GM21423 (cell line): ENCODE data around the gene SOX11.

Source experiments
- ATAC-seq: cut with Tn5 transposase; IDR thresholded peaks from one replicate; pipeline ENCODE4 v1.9.1; 2021; ENCODE audit warnings: mild to moderate bottlenecking, moderate library complexity; ENCODE audit not compliant: unreplicated experiment

Gene SOX11

GRCh38 chr2:5722236-5722635 is 30.1 kb downstream of the SOX11 start:
- ATAC-seq, result no peak

DNA sequence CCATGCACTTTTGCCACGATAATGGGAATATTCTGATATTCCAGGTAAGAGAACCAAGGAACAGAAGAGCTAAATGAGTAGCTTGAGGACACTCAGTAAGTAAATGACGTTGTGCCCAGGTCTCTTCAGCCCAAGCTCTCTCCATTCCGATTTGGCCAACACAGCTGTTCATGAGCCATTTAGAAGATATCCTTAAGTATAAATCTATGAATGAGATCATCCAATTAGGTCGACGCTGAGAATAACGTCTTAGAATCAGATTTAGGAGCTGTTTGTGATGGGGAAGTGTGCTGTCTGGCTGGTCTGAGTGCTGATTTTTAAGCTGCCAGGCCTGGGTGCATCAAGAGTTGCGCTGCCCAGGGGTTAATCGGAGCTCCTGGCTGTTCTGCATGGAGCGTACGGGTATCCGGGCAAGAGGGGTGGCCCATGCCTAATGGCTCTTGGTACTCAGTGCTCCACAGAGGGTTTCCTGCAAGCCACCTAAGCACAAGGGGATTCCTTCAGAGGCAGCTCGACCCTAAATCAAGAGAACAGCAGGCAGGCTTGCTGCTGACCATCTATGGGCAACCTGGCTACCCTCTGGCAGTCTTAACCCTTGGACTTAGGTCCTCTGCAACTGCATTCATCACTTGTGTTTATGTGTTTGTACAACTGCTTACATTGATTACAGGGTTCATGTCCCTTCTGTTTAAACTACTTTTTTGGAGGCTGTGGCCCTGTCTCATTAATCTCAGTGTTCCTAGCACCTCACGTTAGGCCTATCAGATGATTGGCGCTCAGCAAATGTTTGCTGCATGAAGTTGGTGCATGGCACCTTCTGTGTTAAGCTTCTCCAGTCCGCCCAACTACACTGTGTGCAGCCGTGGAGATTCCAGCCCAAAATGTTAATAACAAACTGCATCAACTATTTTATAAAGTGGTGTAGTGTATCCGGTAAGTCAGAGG is 31.9 kb downstream of the SOX11 start:
- ATAC-seq, result no peak

DNA sequence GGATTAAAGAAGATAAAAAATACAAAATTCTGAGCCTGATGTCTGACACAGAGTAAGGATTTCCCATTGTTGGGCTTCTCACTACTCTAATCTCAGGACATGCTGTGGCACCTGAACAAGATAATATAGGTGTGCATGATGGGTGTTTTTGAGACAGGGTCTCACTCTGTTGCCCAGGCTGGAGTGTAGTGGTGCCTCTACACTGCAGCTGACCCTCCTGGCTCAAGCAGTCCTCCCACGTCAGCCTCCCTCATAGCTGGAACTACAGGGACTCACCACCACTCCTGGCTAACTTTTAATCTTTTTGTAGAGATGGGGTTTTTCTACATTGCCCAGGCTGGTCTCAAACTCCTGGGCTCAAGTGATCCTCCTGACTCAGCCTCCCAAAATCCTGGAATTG is 32.9 kb downstream of the SOX11 start:
- no peak for ATAC-seq

GRCh38 chr2:5725794-5726463 is 33.7 kb downstream of the SOX11 start:
- no peak for ATAC-seq

DNA sequence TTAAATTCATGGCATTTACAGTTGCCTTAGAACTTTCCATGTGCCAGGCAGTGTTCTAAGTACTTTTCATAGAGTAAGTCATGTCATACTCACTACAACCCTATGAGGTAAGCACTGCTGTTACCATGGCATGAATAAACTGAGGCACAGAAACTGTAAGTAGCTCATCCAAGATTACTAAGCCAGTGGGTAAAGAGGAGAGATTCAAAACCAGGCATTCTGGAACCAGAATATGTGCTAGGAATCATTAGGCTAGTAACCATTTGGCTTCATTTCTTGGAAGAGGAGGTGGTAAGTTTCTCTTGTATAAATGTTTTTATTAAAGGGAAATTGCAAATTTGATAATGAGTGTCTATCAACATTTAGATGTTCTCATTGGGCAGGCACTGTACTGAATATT is 35.1 kb downstream of the SOX11 start:
- no peak for ATAC-seq

- no peak for ATAC-seq
Measured at GRCh38 chr2:5729416-5729815, 37.2 kb downstream of the SOX11 start.

- no peak for ATAC-seq
Measured at GRCh38 chr2:5730386-5730785, 38.2 kb downstream of the SOX11 start.

DNA sequence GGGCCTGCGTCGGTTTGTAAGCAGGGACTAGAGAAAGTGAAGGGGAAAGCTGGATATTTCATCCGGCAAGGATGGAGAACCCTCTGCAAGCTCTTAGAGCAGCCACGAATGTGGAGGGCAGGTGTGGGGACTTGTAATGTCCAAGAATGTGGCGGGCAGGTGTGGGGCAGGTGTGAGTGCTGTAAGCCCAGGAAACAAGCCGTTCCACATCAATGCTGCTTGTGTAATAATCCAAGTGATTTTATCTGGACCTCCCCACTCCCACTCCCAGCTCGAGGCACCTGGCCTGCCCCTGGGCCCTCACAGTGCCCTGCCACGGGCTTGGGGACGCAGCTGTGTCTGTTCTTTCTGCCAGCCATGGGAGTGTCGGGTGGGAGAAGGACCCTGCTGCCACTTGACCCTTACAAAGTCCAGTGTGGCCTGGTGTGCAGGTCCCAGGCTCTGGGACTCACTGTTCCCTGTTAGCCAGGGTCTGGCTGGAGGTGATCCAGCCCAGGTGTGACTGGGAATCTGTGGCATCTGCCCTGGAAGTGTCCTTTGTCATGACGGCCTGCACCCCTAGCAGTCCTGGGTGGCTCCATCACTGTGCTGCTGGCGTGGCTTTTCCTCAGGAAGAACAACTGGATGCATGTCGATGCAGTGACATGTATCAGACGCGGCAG is 42.8 kb downstream of the SOX11 start:
- no peak for ATAC-seq

DNA sequence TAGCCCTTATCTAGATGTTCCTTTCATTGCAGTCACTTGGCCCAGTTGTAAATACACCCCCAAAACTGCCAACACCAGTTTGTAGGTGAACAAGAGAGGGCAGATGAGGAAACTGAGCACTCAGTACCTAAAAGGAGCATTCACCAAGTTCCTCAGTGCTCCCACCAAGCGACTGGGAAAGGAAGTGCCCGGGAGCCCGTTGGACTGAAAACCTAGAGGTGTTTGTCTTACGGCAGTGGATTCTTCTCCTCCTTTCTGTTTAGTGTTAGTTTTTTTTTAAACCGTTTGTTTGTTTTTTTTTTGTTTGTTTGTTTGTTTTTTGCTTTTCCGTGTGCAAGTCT is 43.3 kb downstream of the SOX11 start:
- ATAC-seq, result no peak

DNA sequence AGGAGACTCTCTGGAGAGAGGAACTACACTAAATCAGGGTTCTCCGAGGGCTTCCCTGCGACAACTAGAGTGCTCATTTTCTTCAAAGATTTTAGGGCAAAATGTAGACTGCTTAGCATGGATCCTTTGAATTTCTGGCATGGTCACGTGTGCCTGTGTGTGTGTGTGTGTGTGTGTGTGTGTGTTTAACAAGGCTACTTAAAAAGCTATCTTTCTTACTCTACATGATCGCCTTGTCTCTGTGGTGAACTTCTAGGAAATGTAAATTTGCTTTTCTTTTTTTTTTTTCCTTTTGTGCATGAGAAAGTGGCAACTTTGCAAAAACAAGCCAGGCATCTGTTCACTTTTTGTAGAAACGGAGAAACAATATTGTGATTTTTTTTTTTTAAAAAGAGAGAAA is 43.9 kb downstream of the SOX11 start:
- ATAC-seq, result no peak

GRCh38 chr2:5736886-5737285 is 44.7 kb downstream of the SOX11 start:
- ATAC-seq, result no peak

DNA sequence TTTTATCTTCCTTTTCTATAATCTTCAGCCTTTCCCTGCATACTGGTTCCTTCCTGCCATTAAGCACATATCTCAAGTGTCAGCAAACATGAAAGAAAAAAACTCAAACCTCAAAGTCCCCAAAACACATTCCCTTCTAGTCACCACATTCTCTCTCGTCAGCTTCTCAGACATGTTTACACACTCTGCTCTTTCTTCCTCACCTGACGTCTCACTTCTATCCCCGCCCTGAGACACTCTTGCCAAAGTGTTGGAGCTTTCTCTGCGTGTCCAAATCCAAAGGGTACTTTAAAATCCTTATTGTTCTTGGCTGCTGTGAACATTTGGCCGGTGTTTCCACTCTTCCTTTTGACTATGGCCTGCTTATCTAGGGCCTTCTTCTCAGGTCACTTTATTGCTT is 47.9 kb downstream of the SOX11 start:
- no peak for ATAC-seq

GRCh38 chr2:5740817-5741216 is 48.6 kb downstream of the SOX11 start:
- ATAC-seq, result no peak

- no peak for ATAC-seq
Measured at GRCh38 chr2:5741242-5741641, 49.1 kb downstream of the SOX11 start.

- ATAC-seq, result no peak
Measured at GRCh38 chr2:5742126-5742525, 49.9 kb downstream of the SOX11 start.

DNA sequence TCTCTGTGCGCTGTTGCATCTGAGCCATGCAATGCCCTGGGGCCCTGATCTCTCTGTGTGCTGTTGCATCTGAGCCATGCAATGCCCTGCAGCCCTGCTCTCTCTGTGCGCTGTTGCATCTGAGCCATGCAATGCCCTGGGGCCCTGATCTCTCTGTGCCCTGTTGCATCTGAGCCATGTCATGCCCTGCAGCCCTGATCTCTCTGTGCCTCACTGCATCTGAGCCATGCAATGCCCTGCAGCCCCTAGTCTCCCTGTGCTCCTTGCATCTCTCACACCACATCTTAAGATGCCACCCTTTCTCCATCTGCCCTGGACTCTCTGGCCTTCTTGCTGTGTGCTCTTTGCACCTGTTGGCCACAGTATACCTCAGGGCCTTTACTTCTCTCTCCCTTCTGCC is 56.2 kb downstream of the SOX11 start:
- ATAC-seq, result no peak

DNA sequence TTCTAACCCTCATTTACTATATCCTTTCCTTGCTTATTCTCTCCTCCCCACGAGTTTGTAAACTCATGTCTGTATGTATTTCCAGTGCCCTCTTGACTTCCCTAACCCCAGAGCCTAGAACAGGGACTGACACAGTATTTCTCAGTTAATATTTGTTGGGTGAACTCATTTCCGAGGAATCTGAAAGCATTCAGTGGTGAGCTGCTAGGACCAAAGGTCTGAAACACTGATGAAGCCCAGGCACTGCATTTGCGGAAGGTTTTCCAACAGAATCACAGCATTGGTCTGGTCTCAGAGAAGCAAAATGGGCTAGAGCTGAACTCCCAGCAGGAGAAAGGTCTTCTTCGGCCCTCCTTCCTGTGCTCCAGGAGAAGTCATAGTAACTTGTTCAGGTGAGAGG is 56.8 kb downstream of the SOX11 start:
- no peak for ATAC-seq

DNA sequence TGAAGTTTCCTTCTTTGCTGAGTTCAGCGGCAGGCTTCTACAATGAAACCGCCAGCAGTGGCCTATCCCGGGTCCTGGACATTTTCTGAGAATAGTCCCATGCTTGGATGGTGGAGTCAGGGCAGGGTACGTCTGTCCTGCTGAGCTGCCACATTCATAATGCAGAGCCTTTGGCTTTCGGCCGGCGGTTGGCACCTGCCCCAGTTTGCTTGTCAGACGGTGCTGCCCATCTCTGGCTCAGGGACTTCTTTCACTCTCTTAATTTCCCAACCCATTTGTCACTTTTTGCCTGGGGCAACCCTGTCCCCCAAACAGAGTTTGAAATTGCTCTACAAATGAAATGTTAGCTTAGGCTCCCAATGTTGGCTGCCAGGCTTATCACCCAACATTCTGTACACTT is 57.2 kb downstream of the SOX11 start:
- no peak for ATAC-seq
